Measurements from ENCODE around the gene DCXR. TPM values are rescaled to one million over a fixed set of nuclear protein-coding genes. Genes with fewer than 3 reads are reported as not detected.

The DCXR gene
- total and polyA plus RNA-seq, 2 of the 4 experiments (the other 2 are of a cell fraction), result 36.6 to 139 TPM

DNA sequence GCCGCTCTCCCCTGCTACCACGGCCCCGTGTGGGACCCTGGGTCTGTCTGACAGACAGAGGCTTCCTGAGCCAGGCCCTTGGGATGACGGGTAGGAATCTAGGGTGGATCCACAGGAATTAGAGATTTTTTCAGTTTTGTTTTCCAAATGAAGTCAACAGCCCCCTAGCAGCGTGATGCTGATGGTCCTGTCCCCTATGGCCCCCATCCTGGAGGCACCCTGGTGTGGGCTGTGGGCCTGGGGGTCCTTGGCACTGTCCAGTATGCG is 30.3 kb downstream of the DCXR start:
- no CpG with 5 or more reads among the region's 6 CpGs for WGBS, 2 experiments (ENCODE audit: extremely low coverage in 2 of 2, insufficient read length in 1 of 2)
- no peaks in the 10 kb centered on the region for H3K27me3 ChIP-seq (ENCODE audit: control insufficient read depth, insufficient read depth, low read length)
- peaks cover 27% of the 10 kb centered on the region for H3K4me1 ChIP-seq (ENCODE audit: control insufficient read depth, insufficient read depth, low read length)
- H2BK20ac ChIP-seq (ENCODE audit: low read depth, low read length), result no peak overlapping the region
- no peak overlapping the region for H3K56ac ChIP-seq (ENCODE audit: extremely low read depth, insufficient read depth, low read length)
- no peak overlapping the region for H3K23ac ChIP-seq (ENCODE audit: low read depth, low read length)
- H4K8ac ChIP-seq (ENCODE audit: low read depth in 2 of 2, low read length in 2 of 2), result no peak overlapping the region
- DNase-seq (no peak), ATAC-seq (ENCODE audit: low read depth) (no peak)
- no peak overlapping the region for H2BK120ac ChIP-seq (ENCODE audit: low read depth, low read length)
- no peak for TF ChIP-seq MXI1 (IDR thresholded peaks at IDR 0.05; ENCODE audit: borderline replicate concordance, low read depth, low read length)
- TF ChIP-seq USF2 (IDR thresholded peaks at IDR 0.05; ENCODE audit: low read depth, low read length), result no peak
- TF ChIP-seq CEBPB (IDR thresholded peaks at IDR 0.05; ENCODE audit: low read depth, low read length), result no peak
- TF ChIP-seq RFX5 (IDR thresholded peaks at IDR 0.05; ENCODE audit: low read depth, low read length), result no peak
- TF ChIP-seq, protein P1, sequence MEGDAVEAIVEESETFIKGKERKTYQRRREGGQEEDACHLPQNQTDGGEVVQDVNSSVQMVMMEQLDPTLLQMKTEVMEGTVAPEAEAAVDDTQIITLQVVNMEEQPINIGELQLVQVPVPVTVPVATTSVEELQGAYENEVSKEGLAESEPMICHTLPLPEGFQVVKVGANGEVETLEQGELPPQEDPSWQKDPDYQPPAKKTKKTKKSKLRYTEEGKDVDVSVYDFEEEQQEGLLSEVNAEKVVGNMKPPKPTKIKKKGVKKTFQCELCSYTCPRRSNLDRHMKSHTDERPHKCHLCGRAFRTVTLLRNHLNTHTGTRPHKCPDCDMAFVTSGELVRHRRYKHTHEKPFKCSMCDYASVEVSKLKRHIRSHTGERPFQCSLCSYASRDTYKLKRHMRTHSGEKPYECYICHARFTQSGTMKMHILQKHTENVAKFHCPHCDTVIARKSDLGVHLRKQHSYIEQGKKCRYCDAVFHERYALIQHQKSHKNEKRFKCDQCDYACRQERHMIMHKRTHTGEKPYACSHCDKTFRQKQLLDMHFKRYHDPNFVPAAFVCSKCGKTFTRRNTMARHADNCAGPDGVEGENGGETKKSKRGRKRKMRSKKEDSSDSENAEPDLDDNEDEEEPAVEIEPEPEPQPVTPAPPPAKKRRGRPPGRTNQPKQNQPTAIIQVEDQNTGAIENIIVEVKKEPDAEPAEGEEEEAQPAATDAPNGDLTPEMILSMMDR (conservative IDR thresholded peaks at IDR 0.05; ENCODE audit: low read depth, low read length), result no peak
- no peak for TF ChIP-seq RAD21 (IDR thresholded peaks at IDR 0.05; ENCODE audit: low read length)
- no peak for TF ChIP-seq POLR2A (IDR thresholded peaks at IDR 0.05; ENCODE audit: low read depth, low read length)
- TF ChIP-seq, protein P2, sequence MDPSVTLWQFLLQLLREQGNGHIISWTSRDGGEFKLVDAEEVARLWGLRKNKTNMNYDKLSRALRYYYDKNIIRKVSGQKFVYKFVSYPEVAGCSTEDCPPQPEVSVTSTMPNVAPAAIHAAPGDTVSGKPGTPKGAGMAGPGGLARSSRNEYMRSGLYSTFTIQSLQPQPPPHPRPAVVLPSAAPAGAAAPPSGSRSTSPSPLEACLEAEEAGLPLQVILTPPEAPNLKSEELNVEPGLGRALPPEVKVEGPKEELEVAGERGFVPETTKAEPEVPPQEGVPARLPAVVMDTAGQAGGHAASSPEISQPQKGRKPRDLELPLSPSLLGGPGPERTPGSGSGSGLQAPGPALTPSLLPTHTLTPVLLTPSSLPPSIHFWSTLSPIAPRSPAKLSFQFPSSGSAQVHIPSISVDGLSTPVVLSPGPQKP (IDR thresholded peaks at IDR 0.05; ENCODE audit: borderline replicate concordance, low read depth, low read length), result no peak
- no peak for TF ChIP-seq MAZ (IDR thresholded peaks at IDR 0.05; ENCODE audit: borderline replicate concordance, low read depth, low read length)
- no peak for TF ChIP-seq BHLHE40 (IDR thresholded peaks at IDR 0.05; ENCODE audit: low read depth, low read length)
- TF ChIP-seq CHD1 (IDR thresholded peaks at IDR 0.05; ENCODE audit: low read depth, low read length), result no peak
- TF ChIP-seq MAFK (IDR thresholded peaks at IDR 0.05; ENCODE audit: low read depth, low read length), result no peak
- no peak for TF ChIP-seq SMC3 (IDR thresholded peaks at IDR 0.05; ENCODE audit: low read depth, low read length)
- H4K91ac ChIP-seq (ENCODE audit: insufficient read depth, low read depth, low read length), result no peak overlapping the region
- 0 out of 2 replicates have a peak overlapping the region, but pooled peaks have one; percentile 39 for H3K14ac ChIP-seq (replicated peaks; ENCODE audit: low read depth, low read length)
- no peak overlapping the region for H4K5ac ChIP-seq (ENCODE audit: low read depth, low read length)
- H3K4ac ChIP-seq (ENCODE audit: low read depth, low read length), result peak overlapping the region; percentile 44
- dilution Hi-C loops (cut with HindIII; ENCODE audit: low sequenced_read_pairs, unreplicated experiment) (no loop called here), in situ Hi-C loops (cut with MboI; ENCODE audit: low sequenced_read_pairs) (no loop called here), intact Hi-C loops (cut with micrococcal nuclease) (no loop called here)
- 0 out of 2 replicates have a peak overlapping the region, but pooled peaks have one; percentile 36 for H2AK5ac ChIP-seq (ENCODE audit: low read depth, low read length)
- no TSS peak for BruUV-seq (replicated peaks)
- H3K79me1 ChIP-seq (ENCODE audit: low read depth in 1 of 2, low read length in 2 of 2), result peaks cover 11 to 32% of the 10 kb centered on the region in 2 experiments; a peak in 3 of 4 replicates
- no peak overlapping the region for H3K9ac ChIP-seq (ENCODE audit: low read depth, low read length)
- H2AFZ ChIP-seq (replicated peaks; ENCODE audit: low read length, poor library complexity), result no peak overlapping the region
- H3K4me2 ChIP-seq (ENCODE audit: low read depth, low read length), result no peak overlapping the region
- CTCF ChIA-PET, result no interaction called here
- no peak overlapping the region for H3K27ac ChIP-seq (ENCODE audit: insufficient read depth, low read length)
- peaks cover 18% of the 10 kb centered on the region for H3K9me1 ChIP-seq (ENCODE audit: insufficient read depth, low read length)
- no peak overlapping the region for H2BK5ac ChIP-seq (ENCODE audit: low read depth, low read length, poor library complexity, severe bottlenecking)
- peaks cover 3% of the 10 kb centered on the region; the same call in 1 of the 2 replicates for H3K36me3 ChIP-seq (ENCODE audit: control insufficient read depth, insufficient read depth, low read length)
- POLR2A ChIA-PET (ENCODE audit: unreplicated experiment), result no interaction called here
- H2AK9ac ChIP-seq (replicated peaks; ENCODE audit: low read depth, low read length, poor library complexity), result peak overlapping the region; percentile 95
- peaks cover 3% of the 10 kb centered on the region; the same call in 1 of the 2 replicates for H4K20me1 ChIP-seq (ENCODE audit: insufficient read depth, low read length)
- H2BK15ac ChIP-seq (ENCODE audit: low read depth, low read length), result no peak overlapping the region
- H3K9me3 ChIP-seq (ENCODE audit: control insufficient read depth, insufficient read depth, low read length), result no peaks in the 10 kb centered on the region
- no peak overlapping the region for H3K4me3 ChIP-seq (ENCODE audit: insufficient read depth, low read depth, low read length)
- H3K18ac ChIP-seq (ENCODE audit: low read depth, low read length), result no peak overlapping the region

All from IMR-90 (cell line).